ENCODE measurements around the gene APOC4. TPM values are rescaled to one million over a fixed set of nuclear protein-coding genes. Genes with fewer than 3 reads are reported as not detected.
A peak's percentile ranks its signal among the peaks of the same experiment; 100 is the strongest.

APOC4 gene
- total RNA-seq, 1 experiment from 2014 or later: not detected

DNA sequence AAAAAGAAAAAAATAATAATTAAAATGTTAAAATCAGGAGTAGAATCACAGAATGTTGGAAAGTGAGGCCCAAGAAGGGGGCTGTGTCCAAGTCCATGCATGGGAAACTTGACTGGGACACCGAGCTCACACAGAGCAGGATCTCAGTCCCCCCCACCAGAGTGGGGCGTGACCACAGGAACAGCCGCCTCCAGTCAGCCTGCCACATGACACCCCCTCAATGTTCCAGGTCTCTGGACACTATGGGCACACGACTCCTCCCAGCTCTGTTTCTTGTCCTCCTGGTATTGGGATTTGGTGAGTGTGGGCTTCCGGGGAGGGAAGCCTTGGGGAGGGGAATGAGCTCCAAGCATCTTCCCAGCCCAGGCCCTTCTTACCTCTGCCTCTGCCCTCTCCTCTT lies 6.2 kb downstream of the APOC4 start:
- H3K36me3 Mint-ChIP-seq (ENCODE audit: insufficient read depth, unreplicated experiment): peaks cover 12% of the 10 kb centered on the region
- H3K4me3 Mint-ChIP-seq (ENCODE audit: unreplicated experiment): no peak overlapping the region
- peaks cover 6% of the 10 kb centered on the region for H3K4me1 Mint-ChIP-seq (ENCODE audit: insufficient read depth, unreplicated experiment)
- no peak overlapping the region for H3K27ac Mint-ChIP-seq (ENCODE audit: low read depth, unreplicated experiment)
- no peak for DNase-seq (ENCODE audit: unreplicated experiment)
- TF ChIP-seq CTCF (IDR thresholded peaks at IDR 0.05; ENCODE audit: unreplicated experiment): no peak
- ChIA-PET POLR2A (no interaction called here), CTCF (interaction anchor here (0.7 to 6.4 kb wide), 3 partner anchors 9 to 44 kb away, joined by 3 to 46 read pairs (median 4); no protein-coding TSS in a partner anchor)
- intact Hi-C loops (cut with micrococcal nuclease): no loop called here
- H3K27me3 Mint-ChIP-seq (ENCODE audit: insufficient read depth, unreplicated experiment): no peaks in the 10 kb centered on the region
- BruUV-seq (replicated peaks): no TSS peak
- no peaks in the 10 kb centered on the region for H3K9me3 Mint-ChIP-seq (ENCODE audit: unreplicated experiment)

DNA sequence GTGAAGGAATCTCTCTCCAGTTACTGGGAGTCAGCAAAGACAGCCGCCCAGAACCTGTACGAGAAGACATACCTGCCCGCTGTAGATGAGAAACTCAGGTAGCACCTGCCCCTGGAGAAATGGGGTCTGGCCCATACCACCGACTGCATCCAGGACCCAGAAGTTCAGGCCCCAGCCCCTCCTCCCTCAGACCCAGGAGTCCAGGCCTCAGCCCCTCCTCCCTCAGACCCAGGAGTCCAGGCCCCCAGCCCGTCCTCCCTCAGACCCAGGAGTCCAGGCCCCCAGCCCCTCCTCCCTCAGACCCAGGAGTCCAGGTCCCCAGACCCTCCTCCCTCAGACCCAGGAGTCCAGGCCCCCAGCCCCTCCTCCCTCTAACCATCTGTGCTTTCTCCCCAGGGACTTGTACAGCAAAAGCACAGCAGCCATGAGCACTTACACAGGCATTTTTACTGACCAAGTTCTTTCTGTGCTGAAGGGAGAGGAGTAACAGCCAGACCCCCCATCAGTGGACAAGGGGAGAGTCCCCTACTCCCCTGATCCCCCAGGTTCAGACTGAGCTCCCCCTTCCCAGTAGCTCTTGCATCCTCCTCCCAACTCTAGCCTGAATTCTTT lies 6.8 kb downstream of the APOC4 start:
- Mint-ChIP-seq H3K9me3 (ENCODE audit: unreplicated experiment) (no peaks in the 10 kb centered on the region), H3K27me3 (ENCODE audit: insufficient read depth, unreplicated experiment) (no peaks in the 10 kb centered on the region), H3K27ac (ENCODE audit: low read depth, unreplicated experiment) (peak overlapping the region; percentile 39), H3K4me3 (ENCODE audit: unreplicated experiment) (no peak overlapping the region), H3K4me1 (ENCODE audit: insufficient read depth, unreplicated experiment) (peaks cover 9% of the 10 kb centered on the region), H3K36me3 (ENCODE audit: insufficient read depth, unreplicated experiment) (peaks cover 12% of the 10 kb centered on the region)
- no TSS peak for BruUV-seq (replicated peaks)
- CTCF ChIA-PET: interaction anchor here (0.6 to 6.4 kb wide), 4 partner anchors 9 to 240 kb away, joined by 3 to 46 read pairs (median 4); no protein-coding TSS in a partner anchor
- no peak for DNase-seq (ENCODE audit: unreplicated experiment)
- TF ChIP-seq CTCF (IDR thresholded peaks at IDR 0.05; ENCODE audit: unreplicated experiment): no peak
- POLR2A ChIA-PET: no interaction called here
- intact Hi-C loops (cut with micrococcal nuclease): no loop called here

- H3K27ac Mint-ChIP-seq (ENCODE audit: low read depth, unreplicated experiment): peak overlapping the region; percentile 39
- H3K27me3 Mint-ChIP-seq (ENCODE audit: insufficient read depth, unreplicated experiment): no peaks in the 10 kb centered on the region
- TF ChIP-seq CTCF (IDR thresholded peaks at IDR 0.05; ENCODE audit: unreplicated experiment): no peak
- ChIA-PET POLR2A (no interaction called here), CTCF (interaction anchor here (1.3 to 6.4 kb wide), 2 partner anchors 38 to 46 kb away, joined by 4 to 46 read pairs; no protein-coding TSS in a partner anchor)
- intact Hi-C loops (cut with micrococcal nuclease): no loop called here
- peaks cover 12% of the 10 kb centered on the region for H3K36me3 Mint-ChIP-seq (ENCODE audit: insufficient read depth, unreplicated experiment)
- no TSS peak for BruUV-seq (replicated peaks)
- no peak overlapping the region for H3K4me3 Mint-ChIP-seq (ENCODE audit: unreplicated experiment)
- H3K4me1 Mint-ChIP-seq (ENCODE audit: insufficient read depth, unreplicated experiment): peaks cover 6% of the 10 kb centered on the region
- DNase-seq (ENCODE audit: unreplicated experiment): no peak
- H3K9me3 Mint-ChIP-seq (ENCODE audit: unreplicated experiment): no peaks in the 10 kb centered on the region
Measured at GRCh38 chr19:44949550-44949949, 7.5 kb downstream of the APOC4 start.

GRCh38 chr19:44951179-44952159 lies 9.4 kb downstream of the APOC4 start:
- Mint-ChIP-seq H3K4me3 (ENCODE audit: unreplicated experiment) (no peak overlapping the region), H3K4me1 (ENCODE audit: insufficient read depth, unreplicated experiment) (peaks cover 14% of the 10 kb centered on the region), H3K27me3 (ENCODE audit: insufficient read depth, unreplicated experiment) (no peaks in the 10 kb centered on the region), H3K9me3 (ENCODE audit: unreplicated experiment) (no peaks in the 10 kb centered on the region), H3K27ac (ENCODE audit: low read depth, unreplicated experiment) (no peak overlapping the region), H3K36me3 (ENCODE audit: insufficient read depth, unreplicated experiment) (peaks cover 12% of the 10 kb centered on the region)
- no TSS peak for BruUV-seq (replicated peaks)
- POLR2A ChIA-PET: interaction anchor here (0.6 to 0.7 kb wide), 3 partner anchors 25 to 230 kb away, joined by 3 to 4 read pairs (median 3); no protein-coding TSS in a partner anchor
- CTCF ChIA-PET: interaction anchor here (0.5 to 6.4 kb wide), 28 partner anchors 10 to 806 kb away, joined by 3 to 49 read pairs (median 4); partner anchors contain the start of genes APOE and NECTIN2
- peak; percentile 87 for DNase-seq (ENCODE audit: unreplicated experiment)
- intact Hi-C loops (cut with micrococcal nuclease): loop anchor here (1.0 to 5.0 kb wide), 4 partner anchors 41 to 381 kb away; partner anchors contain the start of gene NECTIN2
- TF ChIP-seq CTCF (IDR thresholded peaks at IDR 0.05; ENCODE audit: unreplicated experiment): peak; percentile 84

All from MCF 10A (cell line).